Stimulated activated CD4-positive, alpha-beta T cell treated with anti-CD3 and anti-CD28 coated beads, Interleukin-2, amount 100 ng/mL, for 24 hours (primary cell): ENCODE measurements around the gene EMP1.

Source experiments
- DNase-seq, 2 donors: peaks; one replicate each; pipeline ENCODE4 v3.0.0-alpha.2; 2020

Gene EMP1

GRCh38 chr12:13198241-13198640, 1.7 kb downstream of the EMP1 start:
- no peak for DNase-seq

- DNase-seq: no peak
These were observed 2.4 kb downstream of the EMP1 start for GRCh38 chr12:13198876-13199275.

- DNase-seq: no peak
These were observed 3.1 kb downstream of the EMP1 start for GRCh38 chr12:13199592-13199991.

- DNase-seq: no peak
These were observed 4.3 kb downstream of the EMP1 start for GRCh38 chr12:13200841-13201240.

GRCh38 chr12:13203034-13203922, 6.8 kb downstream of the EMP1 start:
- peak in 1 of 2 donors; percentile 13 for DNase-seq

- no peak for DNase-seq
These were observed 7.9 kb downstream of the EMP1 start for GRCh38 chr12:13204428-13204827.

- DNase-seq: peak; percentile 33 to 38
These were observed 9.5 kb downstream of the EMP1 start for GRCh38 chr12:13205809-13206559.

- DNase-seq: no peak
These were observed 10.0 kb downstream of the EMP1 start for GRCh38 chr12:13206560-13206897.

- DNase-seq: no peak
These were observed 12.3 kb downstream of the EMP1 start for GRCh38 chr12:13208533-13209435.

- DNase-seq: no peak
These were observed 13.1 kb downstream of the EMP1 start for GRCh38 chr12:13209436-13210235.

GRCh38 chr12:13210236-13211190, 14.0 kb downstream of the EMP1 start:
- no peak for DNase-seq

- peak in 1 of 2 donors; percentile 22 for DNase-seq
These were observed 14.8 kb downstream of the EMP1 start for GRCh38 chr12:13211191-13211858.

- DNase-seq: peak; percentile 71 to 74
These were observed 15.5 kb downstream of the EMP1 start for GRCh38 chr12:13211859-13212664.

- no peak for DNase-seq
These were observed 18.5 kb downstream of the EMP1 start for GRCh38 chr12:13215056-13215455.

- DNase-seq: no peak
These were observed 22.1 kb downstream of the EMP1 start for GRCh38 chr12:13218641-13219040.

- no peak for DNase-seq
These were observed 22.8 kb downstream of the EMP1 start for GRCh38 chr12:13219320-13219719.

- no peak for DNase-seq
These were observed 24.3 kb downstream of the EMP1 start for GRCh38 chr12:13220838-13221237.

GRCh38 chr12:13222076-13222475, 25.6 kb downstream of the EMP1 start:
- no peak for DNase-seq

- no peak for DNase-seq
These were observed 26.8 kb downstream of the EMP1 start for GRCh38 chr12:13223179-13223804.
